Iris pigment epithelial cell (primary cell): Measurements from ENCODE around the gene ASB18.
A peak's percentile ranks its signal among the peaks of the same experiment; 100 is the strongest.

Source experiments
- DNase-seq: peaks from one replicate; pipeline ENCODE4 v3.0.0-alpha.2; 2011; ENCODE audit warnings: low read depth

Gene ASB18

DNA sequence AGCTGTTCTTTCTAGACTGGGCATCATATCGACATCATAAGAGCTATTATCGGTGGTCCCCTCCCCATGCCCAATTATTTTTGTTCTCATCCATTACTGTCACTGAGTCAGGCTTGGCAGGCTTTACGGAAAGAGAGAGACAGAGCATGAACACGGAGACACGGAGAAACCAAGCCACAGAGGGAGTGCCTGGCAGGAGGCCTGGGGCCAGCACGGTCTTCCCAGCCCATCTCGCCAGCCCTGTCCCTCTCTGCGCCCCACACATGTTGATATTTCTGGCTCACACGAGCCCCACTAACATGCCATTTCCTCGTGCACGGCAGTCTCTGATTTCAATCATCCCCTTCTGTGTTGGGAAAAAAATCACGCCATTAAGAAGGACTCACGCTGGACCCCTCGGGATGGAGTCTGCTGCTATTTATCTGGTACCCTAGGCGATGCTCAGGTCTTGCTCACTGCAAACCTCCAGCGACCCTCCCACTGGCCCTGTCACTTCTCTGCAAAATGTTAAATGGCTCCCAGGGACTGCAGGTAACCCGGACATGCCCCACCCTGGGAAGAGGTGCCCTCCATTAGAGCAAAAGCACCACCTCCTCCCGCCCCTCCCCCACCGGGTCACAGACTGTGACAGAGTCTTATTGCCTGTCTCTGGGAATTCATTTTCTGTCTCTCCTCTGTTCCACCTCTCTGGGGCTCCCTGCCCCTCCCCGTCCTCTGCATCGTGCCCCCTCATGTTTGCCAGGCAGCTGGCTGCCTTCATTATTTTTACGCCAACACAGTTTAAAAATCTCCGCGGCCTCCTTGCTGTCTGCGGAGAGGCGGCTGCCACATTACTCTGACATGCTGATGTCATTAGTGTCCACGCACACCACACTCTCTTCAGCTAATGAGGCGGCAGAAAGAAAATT is 55.9 kb downstream of the ASB18 start:
- no peak for DNase-seq

GRCh38 chr2:236207472-236207871 is 56.7 kb downstream of the ASB18 start:
- no peak for DNase-seq

GRCh38 chr2:236205867-236206645 is 58.1 kb downstream of the ASB18 start:
- no peak for DNase-seq

DNA sequence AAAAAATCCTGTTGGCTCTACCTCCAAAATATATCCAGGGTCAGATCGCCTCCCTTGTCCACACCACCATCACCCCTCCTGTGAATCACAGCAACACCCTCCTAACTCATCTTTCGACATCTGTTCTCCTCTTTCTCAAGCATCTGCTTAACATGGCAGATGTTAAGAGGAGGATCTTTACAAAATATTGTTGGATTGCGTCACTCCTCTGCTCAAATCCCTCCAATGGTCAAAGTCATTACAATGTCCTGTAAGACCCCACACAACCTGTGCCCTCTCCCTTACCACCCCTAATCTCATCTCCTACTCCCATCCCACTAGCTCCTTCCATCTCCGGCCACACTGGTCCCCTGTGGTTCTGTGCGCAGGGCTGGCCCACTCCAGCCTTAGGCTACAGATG is 59.3 kb downstream of the ASB18 start:
- DNase-seq = no peak

DNA sequence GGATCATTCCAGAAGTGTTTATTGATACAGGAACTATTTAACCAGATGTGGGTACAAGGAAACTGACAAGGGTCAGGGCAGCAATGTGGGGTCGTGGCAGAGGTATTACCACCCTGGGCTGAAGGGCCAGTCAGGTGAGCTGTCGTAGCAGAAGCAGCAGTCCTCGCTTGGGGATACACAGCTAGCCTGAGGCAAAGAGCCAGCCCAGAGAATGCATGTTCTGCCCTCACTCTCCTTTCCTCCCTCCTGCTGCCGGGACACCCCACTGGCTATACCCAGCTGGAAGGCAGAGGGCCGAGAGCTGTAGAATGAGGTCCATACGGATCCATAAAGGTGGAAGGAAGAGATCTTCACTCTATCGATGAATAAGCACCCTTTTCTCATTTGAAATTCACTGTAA is 63.8 kb downstream of the ASB18 start:
- no peak for DNase-seq

DNA sequence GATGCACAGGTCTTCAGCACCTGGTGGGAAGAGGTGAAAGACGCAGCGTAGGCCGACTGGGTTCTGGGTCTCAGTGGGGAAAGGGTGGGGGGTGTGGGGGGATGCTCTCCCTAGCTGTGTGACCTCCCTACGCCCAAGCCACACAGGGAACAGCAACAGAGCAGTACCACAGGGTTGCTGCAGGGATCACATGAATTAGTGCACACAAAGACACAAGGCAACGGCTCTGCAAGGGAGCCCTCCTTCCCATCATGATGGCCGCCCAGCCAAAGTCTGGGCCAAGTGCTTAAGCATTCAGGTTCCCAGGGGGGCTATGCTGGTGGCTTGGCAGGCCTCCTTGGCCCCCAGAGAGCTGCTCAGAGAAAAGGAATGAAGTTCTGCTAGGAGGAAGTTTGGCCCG is 67.8 kb downstream of the ASB18 start:
- no peak for DNase-seq

GRCh38 chr2:236195726-236196125 is 68.5 kb downstream of the ASB18 start:
- no peak for DNase-seq

DNA sequence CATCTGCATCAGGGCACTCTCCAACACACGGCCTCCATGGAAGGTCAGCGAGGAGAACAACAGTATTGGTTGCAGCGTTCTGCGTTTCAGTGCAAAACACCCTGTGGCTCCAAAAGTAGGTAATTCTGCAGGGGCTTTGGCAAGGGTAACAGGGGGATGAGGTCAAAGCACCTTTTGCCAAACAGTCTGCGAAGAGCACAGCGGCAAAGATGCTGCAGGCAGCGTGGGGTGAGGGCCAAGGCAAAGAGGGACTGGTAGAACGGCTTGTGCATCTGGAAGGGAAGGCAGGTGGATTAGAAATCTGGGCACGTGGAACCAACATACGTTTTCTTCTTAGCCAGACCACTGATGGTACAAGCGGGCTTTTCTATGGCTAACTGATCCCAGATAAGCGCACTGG is 69.4 kb downstream of the ASB18 start:
- DNase-seq = no peak

DNA sequence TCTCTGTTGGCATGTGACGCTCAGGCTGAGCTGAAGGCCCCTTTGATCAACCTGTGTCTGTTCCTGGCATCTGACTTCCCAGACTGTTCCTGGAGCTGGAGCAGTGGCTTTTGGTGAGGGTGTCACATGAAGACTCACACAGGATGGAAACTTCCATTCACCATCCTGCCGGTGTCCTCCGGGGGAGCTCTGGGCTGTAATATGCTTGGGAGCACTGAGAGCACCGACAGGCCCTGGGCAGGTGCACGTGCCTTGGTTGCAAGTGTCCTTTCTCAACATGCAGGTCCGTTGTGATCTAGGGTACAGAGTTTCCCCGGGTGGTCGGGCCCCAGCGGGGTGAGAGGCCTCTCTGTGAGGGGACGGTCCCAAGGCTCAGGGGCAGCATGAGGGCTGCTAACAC is 71.2 kb downstream of the ASB18 start:
- no peak for DNase-seq

GRCh38 chr2:236190674-236191073 is 73.5 kb downstream of the ASB18 start:
- DNase-seq = no peak

DNA sequence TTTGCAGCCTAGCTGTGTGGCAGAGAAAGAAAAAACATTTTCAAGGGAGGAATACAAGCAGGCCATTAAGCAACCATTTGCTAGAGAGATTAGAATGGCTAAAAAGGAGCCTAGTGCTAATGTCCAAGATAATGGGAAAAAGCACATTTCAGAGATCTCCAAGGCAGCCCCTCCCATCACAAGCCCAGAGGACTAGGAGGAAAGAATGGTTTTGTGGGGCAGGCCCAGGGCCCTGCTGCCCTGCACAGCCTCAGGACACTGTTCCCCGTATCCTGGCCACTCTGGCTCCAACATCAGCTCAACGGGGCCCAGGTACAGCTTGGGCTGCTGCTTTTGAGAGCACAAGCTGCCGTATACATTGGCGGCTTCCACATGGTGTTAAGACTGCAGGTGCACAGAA is 79.5 kb downstream of the ASB18 start:
- no peak for DNase-seq

GRCh38 chr2:236180831-236181453 is 83.3 kb downstream of the ASB18 start:
- DNase-seq = peak; percentile 64

DNA sequence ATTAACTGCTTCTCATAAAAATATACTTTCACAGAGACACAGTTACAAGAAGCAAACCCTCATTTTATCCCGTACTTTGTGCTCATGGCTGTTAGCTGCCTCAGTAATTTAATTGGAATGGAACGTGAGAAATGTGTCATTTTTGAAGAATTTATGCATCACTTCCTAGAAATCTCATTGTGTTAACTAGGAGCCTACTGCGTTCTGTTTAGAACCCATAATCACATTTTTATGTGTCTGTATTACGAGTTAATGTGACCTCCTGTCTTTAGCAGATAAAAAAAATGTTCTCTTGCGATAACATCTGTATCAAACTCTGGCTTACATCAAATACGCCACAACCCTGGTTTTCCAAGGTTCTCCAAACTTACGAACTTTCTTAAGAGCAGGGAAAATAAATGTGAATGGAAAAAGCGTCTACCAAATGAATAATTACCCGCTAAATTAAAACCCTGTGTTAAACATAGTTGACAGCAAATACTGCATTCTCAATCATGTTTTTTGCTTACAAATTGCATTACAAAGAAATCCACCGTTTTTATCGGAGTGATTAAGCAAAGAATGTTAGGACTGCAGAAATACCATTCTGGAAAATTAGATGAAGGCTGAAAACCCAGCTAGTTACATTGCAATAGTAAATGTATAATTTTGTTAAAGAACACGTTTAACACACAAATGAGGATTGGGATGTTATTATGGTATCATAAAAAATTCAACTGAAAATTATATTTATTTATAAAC is 84.0 kb downstream of the ASB18 start:
- peak; percentile 42 for DNase-seq

GRCh38 chr2:236179236-236180075 is 84.8 kb downstream of the ASB18 start:
- DNase-seq = peak; percentile 31

GRCh38 chr2:236178890-236179235 is 85.3 kb downstream of the ASB18 start:
- no peak for DNase-seq

- DNase-seq = peak; percentile 44
These were observed 86.0 kb downstream of the ASB18 start for GRCh38 chr2:236177967-236178889.

DNA sequence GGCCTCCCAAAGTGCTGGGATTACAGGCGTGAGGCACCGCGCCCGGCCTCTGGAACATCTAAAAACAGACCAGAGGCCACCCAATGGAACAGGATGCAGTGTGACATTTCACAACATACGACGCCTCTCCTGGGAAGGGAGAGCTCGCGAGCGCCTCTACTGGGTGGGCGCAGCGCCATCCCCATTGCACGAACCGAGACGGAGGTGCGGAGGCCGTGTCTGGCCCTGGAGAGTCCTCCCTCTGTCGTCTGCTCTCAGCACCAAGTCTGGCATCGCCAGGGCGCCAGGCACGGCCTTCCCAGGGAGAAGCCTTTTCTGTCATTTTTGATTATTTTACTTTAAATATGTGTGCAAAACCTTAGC is 86.6 kb downstream of the ASB18 start:
- DNase-seq = peak; percentile 41

DNA sequence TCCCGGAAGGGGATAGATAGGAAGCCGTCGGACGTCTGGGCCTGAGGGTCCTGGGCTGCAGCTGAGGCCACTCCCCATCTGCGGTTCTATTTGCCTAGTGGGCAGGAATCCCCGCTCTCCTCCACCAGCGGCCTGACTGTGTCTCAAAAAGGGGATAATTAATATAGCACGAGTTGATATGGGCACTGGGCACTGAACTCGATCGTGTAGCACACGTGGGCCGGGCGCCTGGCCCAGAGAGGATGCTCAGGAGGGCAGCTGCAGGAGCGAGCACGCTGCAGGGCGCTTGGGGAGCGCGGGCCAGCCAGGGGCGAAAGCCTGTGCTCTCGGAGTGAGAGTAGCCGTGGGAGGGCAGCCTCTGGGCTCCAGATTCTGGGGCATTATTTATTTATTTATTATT is 87.3 kb downstream of the ASB18 start:
- no peak for DNase-seq

- peak; percentile 54 for DNase-seq
These were observed 87.8 kb downstream of the ASB18 start for GRCh38 chr2:236176417-236176816.

GRCh38 chr2:236175548-236176150 is 88.6 kb downstream of the ASB18 start:
- no peak for DNase-seq
